K562 (cell line): ENCODE measurements around the gene TRMT2A. TPM values are rescaled to one million over a fixed set of nuclear protein-coding genes. Genes with fewer than 3 reads are reported as not detected.
A peak's percentile ranks its signal among the peaks of the same experiment; 100 is the strongest.

Experiments used
- ATAC-seq: fragments of 200-7000 bp; cut with Tn5 transposase; 3 replicates; pipeline ENCODE4 v1.9.1; 2020; ENCODE audit warnings: moderate library complexity
- BruUV-seq: library from RNA; stranded (reverse); fragments of 400-500 nt; replicated peaks from 2 replicates; lab custom pipeline; 2021; lab: Mats Ljungman, UMichigan
- CTCF ChIA-PET: fragments of 300-600 bp; formaldehyde crosslinking; extraction: SDS; loops from one replicate; lab custom pipeline; 2021; ENCODE audit warnings: low intra/inter-chr PET ratio; lab: Yijun Ruan, JAX
- POLR2A ChIA-PET: fragments of 300-600, 350-650 bp; sonication (Branson Sonifier 250); formaldehyde crosslinking; extraction: SDS; loops from one replicate; lab custom pipeline; 2021; ENCODE audit warnings: antibody characterized with exemption, inconsistent platforms; lab: Yijun Ruan, JAX
- DNase-seq, 4 experiments: peaks; one replicate each; pipeline versions ENCODE4 v3.0.0 to v3.0.0-alpha.2; 2011 to 2018; ENCODE audit warnings: low spot score in 3 of 4, mixed read lengths in 3 of 4; ENCODE audit errors: extremely low read depth in 1 of 4
- FAIRE-seq: peaks from 2 replicates; lab custom pipeline; 2011; peaks lifted over from hg19 to GRCh38; lab: Jason Lieb, UNC
- H2AFZ ChIP-seq: 2 replicates; pipeline ENCODE4 v1.6.0; 2011; ENCODE audit warnings: low read depth, low read length, control low read depth, inconsistent platforms
- H3K27ac ChIP-seq: fragments of 200-600 bp; 3 replicates; pipeline ENCODE4 v1.8.0; 2011; ENCODE audit warnings: low read depth, mild to moderate bottlenecking, control low read depth, inconsistent platforms, low read length, moderate library complexity, mixed read lengths; ENCODE audit errors: extremely low read depth
- H3K27me3 ChIP-seq, 2 experiments: fragments of 300-600 bp in 1 of 2; 2 replicates in 1 of 2; 3 replicates in 1 of 2; pipeline versions ENCODE4 v1.6.0 to v1.8.0; 2011; ENCODE audit warnings: inconsistent platforms in 2 of 2, low read length in 2 of 2, mild to moderate bottlenecking in 1 of 2, mixed read lengths in 1 of 2, moderate library complexity in 1 of 2; ENCODE audit not compliant: control insufficient read depth in 2 of 2, insufficient read depth in 2 of 2
- H3K36me3 ChIP-seq: fragments of 300-600 bp; 3 replicates; pipeline ENCODE4 v1.8.0; 2011; ENCODE audit warnings: mild to moderate bottlenecking, low read length, inconsistent platforms; ENCODE audit not compliant: control insufficient read depth, insufficient read depth
- H3K4me1 ChIP-seq, 2 experiments: fragments of 200-600 bp in 1 of 2; replicated peaks in 1 of 2; 2 replicates in 1 of 2; 3 replicates in 1 of 2; pipeline versions ENCODE4 v1.5.1 to v1.8.0; 2011; ENCODE audit warnings: inconsistent platforms in 2 of 2, low read length in 2 of 2, mild to moderate bottlenecking in 1 of 2, mixed read lengths in 1 of 2, moderate library complexity in 1 of 2; ENCODE audit not compliant: control insufficient read depth in 2 of 2, insufficient read depth in 2 of 2
- H3K4me2 ChIP-seq: 2 replicates; pipeline ENCODE4 v1.6.1; 2011; ENCODE audit warnings: low read length, control low read depth, inconsistent platforms, mixed read lengths; ENCODE audit not compliant: insufficient read depth
- H3K4me3 ChIP-seq: fragments of 200-600 bp; sonication (generic), shearing (Covaris generic); 2 replicates; pipeline ENCODE4 v1.5.1; 2016; ENCODE audit warnings: control low read depth, inconsistent platforms
- H3K79me2 ChIP-seq: fragments of 200-600 bp; 3 replicates; pipeline ENCODE4 v1.8.0; 2011; ENCODE audit warnings: low read length, inconsistent platforms; ENCODE audit not compliant: control insufficient read depth, insufficient read depth
- H3K9ac ChIP-seq, 2 experiments: 2 replicates each; pipeline versions ENCODE4 v1.6.0 to v1.6.1; 2011; ENCODE audit warnings: low read depth in 2 of 2, low read length in 2 of 2, control low read depth in 1 of 2, inconsistent platforms in 1 of 2, mild to moderate bottlenecking in 1 of 2, mixed read lengths in 1 of 2; ENCODE audit not compliant: insufficient read depth in 1 of 2
- H3K9me1 ChIP-seq: one replicate; pipeline ENCODE4 v1.6.0; 2011; ENCODE audit warnings: inconsistent platforms, mild to moderate bottlenecking, low read length, moderate library complexity; ENCODE audit not compliant: control insufficient read depth, insufficient read depth
- H3K9me3 ChIP-seq: replicated peaks from 2 replicates; pipeline ENCODE4 v1.5.1; 2011; ENCODE audit warnings: low read depth, low read length, inconsistent platforms; ENCODE audit not compliant: control insufficient read depth, insufficient read depth
- H4K20me1 ChIP-seq: replicated peaks from 2 replicates; pipeline ENCODE4 v1.6.1; 2011; ENCODE audit warnings: low read length, inconsistent platforms, mixed read lengths; ENCODE audit not compliant: control insufficient read depth, insufficient read depth
- ATF3 ChIP-seq, 2 experiments: fragments of 450-650 bp in 1 of 2; sonication (generic) in 1 of 2; formaldehyde crosslinking in 1 of 2; IDR thresholded peaks in 1 of 2; conservative IDR thresholded peaks in 1 of 2; 2 replicates each; pipeline versions ENCODE4 v1.6.1 to v1.8.1; 2016 to 2023; ENCODE audit warnings: mild to moderate bottlenecking in 2 of 2, moderate library complexity in 2 of 2, inconsistent platforms in 1 of 2, missing genetic modification reagents in 1 of 2
- CTCF ChIP-seq, 3 experiments: IDR thresholded peaks in 2 of 3; conservative IDR thresholded peaks in 1 of 3; 2 replicates each; pipeline ENCODE4 v1.5.1; 2011 to 2012; ENCODE audit warnings: low read length in 3 of 3, mild to moderate bottlenecking in 3 of 3, control low read depth in 2 of 3, improper control_type of control experiment in 1 of 3, inconsistent platforms in 1 of 3, low read depth in 1 of 3, mixed read lengths in 1 of 3, moderate library complexity in 1 of 3; ENCODE audit not compliant: insufficient read depth in 2 of 3
- EGR1 ChIP-seq: fragments of 450-650 bp; conservative IDR thresholded peaks from 2 replicates; pipeline ENCODE4 v1.6.1; 2017; ENCODE audit warnings: mild to moderate bottlenecking
- HBP1 ChIP-seq: fragments of 450-650 bp; formaldehyde crosslinking; IDR thresholded peaks from 2 replicates; pipeline ENCODE4 v1.4.0; 2022; ENCODE audit warnings: missing genetic modification characterization
- KLF1 ChIP-seq: fragments of 450-650 bp; IDR thresholded peaks from 2 replicates; pipeline ENCODE4 v1.6.1; 2016; ENCODE audit warnings: missing genetic modification characterization, missing compliant biosample characterization
- MYC ChIP-seq, 2 experiments: fragments of 250-450 bp in 1 of 2; sonication (Bioruptor Pico) in 1 of 2; IDR thresholded peaks; 2 replicates each; pipeline versions ENCODE4 v1.5.1 to v1.6.1; 2012 to 2021; ENCODE audit warnings: low read depth in 2 of 2, borderline replicate concordance in 1 of 2, improper control_type of control experiment in 1 of 2, low read length in 1 of 2, mild to moderate bottlenecking in 1 of 2, moderate library complexity in 1 of 2
- MYNN ChIP-seq, 2 experiments: sonication (generic); formaldehyde crosslinking in 1 of 2; IDR thresholded peaks; 2 replicates each; pipeline versions ENCODE4 v1.5.0 to v1.6.1; 2016 to 2020; ENCODE audit warnings: antibody characterized with exemption in 1 of 2, missing genetic modification reagents in 1 of 2
- POLR2G ChIP-seq: fragments of 200-400 bp; formaldehyde crosslinking; IDR thresholded peaks from 2 replicates; pipeline ENCODE4 v1.6.1; 2017; ENCODE audit warnings: low read depth, mild to moderate bottlenecking, antibody characterized with exemption, low read length, moderate library complexity
- PTBP1 ChIP-seq: fragments of 200-400 bp; formaldehyde crosslinking; IDR thresholded peaks from 2 replicates; pipeline ENCODE4 v1.6.1; 2017; ENCODE audit warnings: low read depth, low read length
- ZKSCAN1 ChIP-seq: fragments of 150-350 bp; IDR thresholded peaks from 2 replicates; pipeline ENCODE4 v1.6.1; 2016; ENCODE audit warnings: low read depth, low read length
- ZNF253 ChIP-seq: fragments of 250-450 bp; sonication (Bioruptor Pico); conservative IDR thresholded peaks from 2 replicates; pipeline ENCODE4 v1.6.1; 2021; ENCODE audit warnings: mild to moderate bottlenecking
- WGBS: fragments of 100-300 bp; shearing (Covaris generic); methylation state at CpG from one replicate; pipeline ENCODE4 v1.1.6; 2016; ENCODE audit warnings: low coverage, mixed read lengths; ENCODE audit not compliant: insufficient coverage; ENCODE audit errors: missing lambda C conversion rate; 5-methylcytosine and 5-hydroxymethylcytosine counted together
- in situ Hi-C: fragments of 300-500 bp; cut with MboI; formaldehyde crosslinking; loops from 4 replicates; pipeline ENCODE4 v1.15.0; 2018; ENCODE audit warnings: inconsistent platforms, mixed read lengths
- intact Hi-C: fragments of 100-400 bp; cut with micrococcal nuclease; formaldehyde crosslinking; loops from 2 replicates; pipeline ENCODE4 v1.14.2; 2022
- polyA plus RNA-seq, 8 experiments: library from polyadenylated mRNA; depleted of rRNA in 4 of 8; stranded (reverse) in 5 of 8; unstranded in 3 of 8; fragments of >200 nt; fragmentation: Nextera tagmentation in 2 of 8; fragmentation: Illumina TruSeq in 1 of 8; extraction: Ambion mirVana in 2 of 8; extraction: Trizol in 1 of 8; gene quantifications; 2 replicates each; pipeline versions ENCODE4 v1.2.1 to v1.2.3, GENCODE V29; 2011 to 2014; ENCODE audit warnings: inconsistent platforms in 1 of 8, missing spikeins in 1 of 8
- total RNA-seq, 7 experiments: library from RNA; depleted of rRNA in 6 of 7; stranded (reverse); fragments of >200 nt in 6 of 7; fragmentation: Illumina TruSeq in 2 of 7; extraction: Trizol in 2 of 7; gene quantifications; 2 replicates each; pipeline versions ENCODE4 v1.2.1 to v1.2.3, GENCODE V29; 2011 to 2021; ENCODE audit warnings: low replicate concordance in 1 of 7

Gene TRMT2A
- total and polyA plus RNA-seq, 9 of the 15 experiments (the other 6 are each of a cell fraction or from before 2014, with no cell fraction given): 1.6 to 265 (median 140) TPM

- peak; percentile 15 to 59 (median 39); a peak in 5 of 6 replicates for TF ChIP-seq CTCF (IDR thresholded peaks at IDR 0.05 in 2 of 3, conservative IDR thresholded peaks at IDR 0.05 in 1 of 3; ENCODE audit: insufficient read depth in 2 of 3, low read depth in 1 of 3, low read length in 3 of 3)
Measured at GRCh38 chr22:20115691-20116375, 1.2 kb downstream of the TRMT2A start, which contains the start of gene RANBP1 (continued).

- BruUV-seq: no TSS peak
- no peaks in the 10 kb centered on the region for H3K27me3 ChIP-seq
- in situ Hi-C loops: loop anchor here (10.0 kb wide), 1 partner anchor 390 kb away; the partner anchor contains the start of gene GP1BB
- WGBS: 93% methylated on average over 36 of the region's 36 CpGs
- H3K9me3 ChIP-seq: no peaks in the 10 kb centered on the region
- peaks cover 20 to 86% of the 10 kb centered on the region in 2 experiments for H3K4me1 ChIP-seq
- H3K4me3 ChIP-seq: peak overlapping the region; percentile 63; the same call in 1 of the 2 replicates
- peak overlapping the region; percentile 97; the same call in 1 of the 2 replicates for H3K4me2 ChIP-seq
- ATAC-seq (no peak), FAIRE-seq (no peak), DNase-seq (no peak)
- H2AFZ ChIP-seq: no peak overlapping the region
- peaks cover 84% of the 10 kb centered on the region for H3K36me3 ChIP-seq
- H3K9me1 ChIP-seq: no peaks in the 10 kb centered on the region
- peaks cover 53% of the 10 kb centered on the region for H3K79me2 ChIP-seq
- H3K27ac ChIP-seq: peak overlapping the region; percentile 94
- CTCF ChIA-PET: no interaction called here
- H3K9ac ChIP-seq: peak overlapping the region; percentile 95 to 99; a peak in 3 of 4 replicates
- intact Hi-C loops: loop anchor here (5.0 kb wide), 1 partner anchor 382 kb away; no protein-coding TSS in a partner anchor
- H4K20me1 ChIP-seq: peaks cover 32% of the 10 kb centered on the region
- POLR2A ChIA-PET: interaction anchor here (0.6 to 20.7 kb wide), 12 partner anchors 7 to 170 kb away, joined by 3 to 513 read pairs (median 4); partner anchors contain the start of gene ZDHHC8
- peak; percentile 95 for TF ChIP-seq ZKSCAN1
- TF ChIP-seq KLF1: 0 out of 2 replicates have a peak, but pooled peaks have one; percentile 26
- TF ChIP-seq MYNN (IDR thresholded peaks at IDR 0.05): no peak
- no peak for TF ChIP-seq MYNN (CRISPR knock-in tag; IDR thresholded peaks at IDR 0.05)
- no peak for TF ChIP-seq ATF3 (IDR thresholded peaks at IDR 0.05)
- no peak for TF ChIP-seq ATF3 (CRISPR knock-in tag; conservative IDR thresholded peaks at IDR 0.05)
- TF ChIP-seq MYC (IDR thresholded peaks at IDR 0.05; ENCODE audit: low read depth, low read length): no peak
- TF ChIP-seq MYC (CRISPR knock-in tag; IDR thresholded peaks at IDR 0.05; ENCODE audit: borderline replicate concordance, low read depth): 0 out of 2 replicates have a peak, but pooled peaks have one; percentile 11
- TF ChIP-seq HBP1: 0 out of 2 replicates have a peak, but pooled peaks have one; percentile 16
- TF ChIP-seq EGR1: no peak
- TF ChIP-seq POLR2G: peak; percentile 24
- TF ChIP-seq PTBP1: peak; percentile 15; the same call in 1 of the 2 replicates
- TF ChIP-seq ZNF253 (CRISPR knock-in tag): 0 out of 2 replicates have a peak, but pooled peaks have one; percentile 23
Measured at GRCh38 chr22:20114506-20115475, 2.2 kb downstream of the TRMT2A start.
